ENCODE measurements around the gene RGL1. TPM values are rescaled to one million over a fixed set of nuclear protein-coding genes. Genes with fewer than 3 reads are reported as not detected.

Gene RGL1
- total RNA-seq, 1 experiment from 2014 or later, result 1.5 TPM

DNA sequence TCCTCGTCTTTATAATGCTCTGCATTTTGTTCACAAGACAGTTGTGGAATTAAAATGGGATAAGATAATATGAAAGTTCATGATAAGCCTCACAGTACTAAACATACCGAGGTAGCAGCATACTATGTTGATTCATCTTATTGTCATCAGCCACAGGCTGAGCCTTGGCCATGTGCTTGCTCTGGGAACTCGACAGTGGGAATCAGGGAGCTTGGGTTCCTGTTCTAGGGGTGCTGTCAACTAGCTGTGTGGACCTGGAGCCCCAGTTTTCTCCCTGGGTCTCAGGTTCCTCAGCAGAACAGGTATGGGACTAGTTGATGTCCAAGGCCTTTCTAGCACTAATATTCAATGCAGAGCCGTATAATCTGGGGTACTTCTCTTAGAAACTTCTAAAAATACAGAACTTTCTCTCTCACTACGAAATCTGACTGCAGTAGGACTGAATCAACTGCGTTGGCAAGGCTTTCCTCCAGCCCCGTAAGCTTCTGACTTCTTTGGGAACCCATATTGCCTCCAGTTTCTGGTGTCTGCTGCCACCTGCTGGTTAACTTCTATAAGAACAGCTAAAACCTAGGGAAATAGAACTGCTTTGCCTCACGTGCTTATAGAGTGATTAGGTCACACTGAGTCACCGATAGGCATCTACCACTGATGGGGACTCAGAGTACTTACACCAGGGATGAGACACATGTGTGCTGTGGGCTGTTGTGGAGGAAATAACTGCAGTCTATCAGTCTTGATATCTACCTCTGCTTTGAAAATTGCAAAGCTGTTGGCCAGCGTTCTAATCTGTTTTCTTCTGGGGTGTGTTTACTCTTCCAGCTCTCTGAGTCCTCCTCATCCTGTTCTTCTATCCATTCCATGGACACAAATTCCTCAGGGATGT is 110.9 kb downstream of the RGL1 start:
- H3K4me1 ChIP-seq (ENCODE audit: insufficient read depth, low read length), result peaks cover 13% of the 10 kb centered on the region
- H3K4me3 ChIP-seq (ENCODE audit: low read length), result peak overlapping the region; percentile 45; the same call in 1 of the 2 replicates
- no peaks in the 10 kb centered on the region for H3K9me3 ChIP-seq (ENCODE audit: low read length)
- no peaks in the 10 kb centered on the region for H3K9me2 ChIP-seq (replicated peaks; ENCODE audit: low read length)
- ChIA-PET CTCF (interaction anchor here (0.5 to 1.7 kb wide), 8 partner anchors 8 to 260 kb away, joined by 3 to 19 read pairs (median 4); no protein-coding TSS in a partner anchor), POLR2A (ENCODE audit: unreplicated experiment) (no interaction called here)
- peak overlapping the region; percentile 65 for H3K9ac ChIP-seq (ENCODE audit: low read length)
- intact Hi-C loops (cut with micrococcal nuclease), result loop anchor here (1.0 to 5.0 kb wide), 4 partner anchors 109 to 307 kb away; partner anchors contain the start of gene RGL1
- no peak for TF ChIP-seq EZH2 (IDR thresholded peaks at IDR 0.05; ENCODE audit: low read length, unreplicated experiment)
- no peak for TF ChIP-seq EZH2phosphoT487 (IDR thresholded peaks at IDR 0.05; ENCODE audit: borderline replicate concordance, low read length)
- TF ChIP-seq, protein P1, sequence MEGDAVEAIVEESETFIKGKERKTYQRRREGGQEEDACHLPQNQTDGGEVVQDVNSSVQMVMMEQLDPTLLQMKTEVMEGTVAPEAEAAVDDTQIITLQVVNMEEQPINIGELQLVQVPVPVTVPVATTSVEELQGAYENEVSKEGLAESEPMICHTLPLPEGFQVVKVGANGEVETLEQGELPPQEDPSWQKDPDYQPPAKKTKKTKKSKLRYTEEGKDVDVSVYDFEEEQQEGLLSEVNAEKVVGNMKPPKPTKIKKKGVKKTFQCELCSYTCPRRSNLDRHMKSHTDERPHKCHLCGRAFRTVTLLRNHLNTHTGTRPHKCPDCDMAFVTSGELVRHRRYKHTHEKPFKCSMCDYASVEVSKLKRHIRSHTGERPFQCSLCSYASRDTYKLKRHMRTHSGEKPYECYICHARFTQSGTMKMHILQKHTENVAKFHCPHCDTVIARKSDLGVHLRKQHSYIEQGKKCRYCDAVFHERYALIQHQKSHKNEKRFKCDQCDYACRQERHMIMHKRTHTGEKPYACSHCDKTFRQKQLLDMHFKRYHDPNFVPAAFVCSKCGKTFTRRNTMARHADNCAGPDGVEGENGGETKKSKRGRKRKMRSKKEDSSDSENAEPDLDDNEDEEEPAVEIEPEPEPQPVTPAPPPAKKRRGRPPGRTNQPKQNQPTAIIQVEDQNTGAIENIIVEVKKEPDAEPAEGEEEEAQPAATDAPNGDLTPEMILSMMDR (conservative IDR thresholded peaks at IDR 0.05; ENCODE audit: low read depth, low read length), result peak; percentile 78
- peak overlapping the region; percentile 74 for H2AFZ ChIP-seq (ENCODE audit: low read length)
- peak overlapping the region; percentile 86 for H3K27ac ChIP-seq (ENCODE audit: low read length)
- ATAC-seq (peak; percentile 91), DNase-seq (peak; percentile 96)
- no peaks in the 10 kb centered on the region for H3K36me3 ChIP-seq (ENCODE audit: low read depth, low read length)
- H3K27me3 ChIP-seq (ENCODE audit: low read length), result no peaks in the 10 kb centered on the region
- no peaks in the 10 kb centered on the region for H4K20me1 ChIP-seq (ENCODE audit: low read length)
- no peaks in the 10 kb centered on the region for H3K79me2 ChIP-seq (ENCODE audit: low read length)
- no peaks in the 10 kb centered on the region for H3F3A ChIP-seq (ENCODE audit: low read length, unreplicated experiment)
- H3K4me2 ChIP-seq (ENCODE audit: low read length), result peak overlapping the region; percentile 85
- no TSS peak for BruUV-seq (replicated peaks)

DNA sequence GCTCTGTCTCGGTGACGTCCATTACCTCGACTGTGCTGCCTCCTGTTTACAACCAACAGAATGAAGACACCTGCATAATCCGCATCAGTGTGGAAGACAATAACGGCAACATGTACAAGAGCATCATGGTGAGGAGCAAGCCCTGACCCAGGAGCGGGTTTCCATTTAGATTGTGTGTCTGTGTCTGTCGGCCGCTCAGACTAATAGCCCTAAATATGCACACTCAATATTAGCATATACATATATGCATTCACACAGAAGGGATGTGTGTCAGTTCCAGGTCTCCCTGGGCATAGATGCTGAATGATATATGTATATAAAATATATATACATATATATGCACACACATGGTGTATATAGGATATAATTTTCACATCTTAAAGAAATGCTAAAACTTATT is 111.7 kb downstream of the RGL1 start:
- DNase-seq (no peak), ATAC-seq (no peak)
- Histone ChIP-seq H3K36me3 (ENCODE audit: low read depth, low read length) (no peaks in the 10 kb centered on the region), H3K27ac (ENCODE audit: low read length) (no peak overlapping the region), H3F3A (ENCODE audit: low read length, unreplicated experiment) (no peaks in the 10 kb centered on the region), H3K27me3 (ENCODE audit: low read length) (no peaks in the 10 kb centered on the region), H3K4me3 (ENCODE audit: low read length) (no peak overlapping the region), H3K9me3 (ENCODE audit: low read length) (no peaks in the 10 kb centered on the region), H2AFZ (ENCODE audit: low read length) (no peak overlapping the region), H4K20me1 (ENCODE audit: low read length) (no peaks in the 10 kb centered on the region), H3K4me1 (ENCODE audit: insufficient read depth, low read length) (peaks cover 13% of the 10 kb centered on the region), H3K79me2 (ENCODE audit: low read length) (no peaks in the 10 kb centered on the region), H3K9me2 (replicated peaks; ENCODE audit: low read length) (no peaks in the 10 kb centered on the region), H3K9ac (ENCODE audit: low read length) (no peak overlapping the region), H3K4me2 (ENCODE audit: low read length) (peak overlapping the region; percentile 43)
- intact Hi-C loops (cut with micrococcal nuclease), result loop anchor here (1.0 to 5.0 kb wide), 4 partner anchors 109 to 306 kb away; partner anchors contain the start of gene RGL1
- CTCF ChIA-PET, result interaction anchor here (0.6 to 1.7 kb wide), 4 partner anchors 46 to 261 kb away, joined by 3 to 19 read pairs (median 8); no protein-coding TSS in a partner anchor
- TF ChIP-seq, protein P1 (conservative IDR thresholded peaks at IDR 0.05; ENCODE audit: low read depth, low read length), result no peak
- no peak for TF ChIP-seq EZH2phosphoT487 (IDR thresholded peaks at IDR 0.05; ENCODE audit: borderline replicate concordance, low read length)
- no peak for TF ChIP-seq EZH2 (IDR thresholded peaks at IDR 0.05; ENCODE audit: low read length, unreplicated experiment)
- BruUV-seq (replicated peaks), result no TSS peak
- POLR2A ChIA-PET (ENCODE audit: unreplicated experiment), result no interaction called here

Data from PC-3 (cell line).